Measurements from ENCODE around the gene NUDT21. TPM values are rescaled to one million over a fixed set of nuclear protein-coding genes. Genes with fewer than 3 reads are reported as not detected.

NUDT21 gene
- total RNA-seq, 1 experiment from 2014 or later = 218 TPM

DNA sequence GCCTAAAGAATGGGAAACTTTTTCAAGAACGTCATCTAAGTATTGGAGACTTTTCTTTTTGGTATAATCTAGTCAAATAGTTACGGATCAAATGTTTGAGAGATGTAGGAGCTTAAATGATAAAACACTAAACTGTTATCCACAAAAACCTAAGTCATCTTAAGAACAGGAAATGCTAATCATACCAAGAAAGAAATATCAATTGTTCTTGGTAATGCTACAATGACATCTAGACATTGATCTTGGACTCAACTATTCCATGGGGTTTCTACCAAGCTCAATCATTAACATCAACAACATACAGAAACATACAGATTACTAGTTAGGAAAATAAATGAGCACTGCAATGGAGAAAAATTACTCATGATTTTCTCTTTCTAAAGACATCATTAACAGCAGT lies 3.8 kb downstream of the NUDT21 start:
- DNase-seq (ENCODE audit: low read depth, low spot score) (no peak), ATAC-seq (no peak)
- intact Hi-C loops (cut with micrococcal nuclease) = no loop called here
- ChIA-PET RAD21 (ENCODE audit: low non-redundant PET in 1 of 2, low total read pairs in 2 of 2, uncharacterized antibody in 2 of 2, unreplicated experiment in 2 of 2) (no interaction called here), POLR2A (no interaction called here), CTCF (no interaction called here)
- BruUV-seq (replicated peaks) = no TSS peak
- Histone ChIP-seq H3K36me3 (ENCODE audit: control insufficient read depth in 1 of 2, insufficient read depth in 2 of 2, low read length in 2 of 2) (peaks cover 22 to 26% of the 10 kb centered on the region in 2 experiments; a peak in 3 of 4 replicates), H3K9me2 (ENCODE audit: insufficient read depth) (no peaks in the 10 kb centered on the region), H3K27me3 (ENCODE audit: insufficient read depth, low read length) (no peaks in the 10 kb centered on the region), H3K9ac (ENCODE audit: low read length) (no peak overlapping the region), H3K4me1 (ENCODE audit: control insufficient read depth in 1 of 2, insufficient read depth in 2 of 2, low read length in 2 of 2) (peaks cover 17 to 33% of the 10 kb centered on the region in 2 experiments), H3K9me3 (ENCODE audit: control insufficient read depth in 1 of 2, insufficient read depth in 1 of 2, low read depth in 1 of 2, low read length in 2 of 2) (no peaks in the 10 kb centered on the region), H3K4me3 (replicated peaks in 1 of 2; ENCODE audit: low read depth in 1 of 2, low read length in 2 of 2) (no peak overlapping the region), H3K4me2 (ENCODE audit: low read length) (no peak overlapping the region), H3K79me2 (ENCODE audit: insufficient read depth, low read length) (peaks cover 89% of the 10 kb centered on the region), H3K27ac (ENCODE audit: low read depth, low read length) (no peak overlapping the region), H2AFZ (ENCODE audit: low read depth, low read length, poor library complexity, severe bottlenecking) (no peak overlapping the region), H4K20me1 (ENCODE audit: insufficient read depth) (peaks cover 5% of the 10 kb centered on the region; the same call in 1 of the 2 replicates)
- TF ChIP-seq, protein P1, sequence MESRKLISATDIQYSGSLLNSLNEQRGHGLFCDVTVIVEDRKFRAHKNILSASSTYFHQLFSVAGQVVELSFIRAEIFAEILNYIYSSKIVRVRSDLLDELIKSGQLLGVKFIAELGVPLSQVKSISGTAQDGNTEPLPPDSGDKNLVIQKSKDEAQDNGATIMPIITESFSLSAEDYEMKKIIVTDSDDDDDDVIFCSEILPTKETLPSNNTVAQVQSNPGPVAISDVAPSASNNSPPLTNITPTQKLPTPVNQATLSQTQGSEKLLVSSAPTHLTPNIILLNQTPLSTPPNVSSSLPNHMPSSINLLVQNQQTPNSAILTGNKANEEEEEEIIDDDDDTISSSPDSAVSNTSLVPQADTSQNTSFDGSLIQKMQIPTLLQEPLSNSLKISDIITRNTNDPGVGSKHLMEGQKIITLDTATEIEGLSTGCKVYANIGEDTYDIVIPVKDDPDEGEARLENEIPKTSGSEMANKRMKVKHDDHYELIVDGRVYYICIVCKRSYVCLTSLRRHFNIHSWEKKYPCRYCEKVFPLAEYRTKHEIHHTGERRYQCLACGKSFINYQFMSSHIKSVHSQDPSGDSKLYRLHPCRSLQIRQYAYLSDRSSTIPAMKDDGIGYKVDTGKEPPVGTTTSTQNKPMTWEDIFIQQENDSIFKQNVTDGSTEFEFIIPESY (IDR thresholded peaks at IDR 0.05; ENCODE audit: extremely low read depth, insufficient replicate concordance, low read length) = no peak
- TF ChIP-seq ZFX (IDR thresholded peaks at IDR 0.05) (no peak), SP1 (IDR thresholded peaks at IDR 0.05; ENCODE audit: low read depth) (no peak), RAD21 (IDR thresholded peaks at IDR 0.05; ENCODE audit: low read depth) (no peak)

DNA sequence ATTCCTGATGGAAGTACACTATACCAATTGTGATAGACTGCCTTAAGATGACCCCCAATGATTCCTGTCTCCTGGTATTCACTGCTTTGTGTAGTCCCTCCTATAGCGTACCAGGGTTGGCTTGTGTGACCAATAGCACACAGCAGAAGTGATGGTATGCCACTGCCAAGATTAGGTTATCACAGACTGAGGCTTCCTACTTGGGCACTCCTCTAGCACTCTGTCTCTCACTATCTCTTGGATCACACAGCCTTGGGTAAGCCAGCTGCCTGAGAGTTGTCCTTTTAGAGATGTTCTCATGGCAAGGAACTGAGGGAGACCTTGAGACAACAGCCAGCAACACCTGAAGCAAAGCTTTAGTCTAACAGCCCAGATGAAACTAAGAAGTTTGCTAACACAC lies 13.1 kb downstream of the NUDT21 start:
- ChIA-PET RAD21 (ENCODE audit: low non-redundant PET in 1 of 2, low total read pairs in 2 of 2, uncharacterized antibody in 2 of 2, unreplicated experiment in 2 of 2) (no interaction called here), POLR2A (no interaction called here), CTCF (no interaction called here)
- Histone ChIP-seq H3K9me2 (ENCODE audit: insufficient read depth) (no peaks in the 10 kb centered on the region), H3K4me1 (ENCODE audit: control insufficient read depth in 1 of 2, insufficient read depth in 2 of 2, low read length in 2 of 2) (no peaks in the 10 kb centered on the region), H3K4me2 (ENCODE audit: low read length) (no peak overlapping the region), H3K9me3 (ENCODE audit: control insufficient read depth in 1 of 2, insufficient read depth in 1 of 2, low read depth in 1 of 2, low read length in 2 of 2) (no peaks in the 10 kb centered on the region), H3K79me2 (ENCODE audit: insufficient read depth, low read length) (peaks cover 27% of the 10 kb centered on the region), H3K27me3 (ENCODE audit: insufficient read depth, low read length) (no peaks in the 10 kb centered on the region), H3K4me3 (replicated peaks in 1 of 2; ENCODE audit: low read depth in 1 of 2, low read length in 2 of 2) (no peak overlapping the region), H3K36me3 (ENCODE audit: control insufficient read depth in 1 of 2, insufficient read depth in 2 of 2, low read length in 2 of 2) (peaks cover 32 to 44% of the 10 kb centered on the region in 2 experiments), H3K27ac (ENCODE audit: low read depth, low read length) (no peak overlapping the region), H3K9ac (ENCODE audit: low read length) (no peak overlapping the region), H4K20me1 (ENCODE audit: insufficient read depth) (no peaks in the 10 kb centered on the region), H2AFZ (ENCODE audit: low read depth, low read length, poor library complexity, severe bottlenecking) (no peak overlapping the region)
- TF ChIP-seq ZNF274 (IDR thresholded peaks at IDR 0.05; ENCODE audit: low read depth, low read length) (no peak), ELF1 (IDR thresholded peaks at IDR 0.05; ENCODE audit: borderline replicate concordance, low read depth) (no peak), SIN3A (IDR thresholded peaks at IDR 0.05; ENCODE audit: low read depth) (no peak), TCF7L2 (IDR thresholded peaks at IDR 0.05; ENCODE audit: borderline replicate concordance, extremely low read depth, insufficient read depth, insufficient read length) (no peak), SRF (IDR thresholded peaks at IDR 0.05; ENCODE audit: low read depth) (no peak), ZFX (IDR thresholded peaks at IDR 0.05) (no peak)
- TF ChIP-seq, protein P2, sequence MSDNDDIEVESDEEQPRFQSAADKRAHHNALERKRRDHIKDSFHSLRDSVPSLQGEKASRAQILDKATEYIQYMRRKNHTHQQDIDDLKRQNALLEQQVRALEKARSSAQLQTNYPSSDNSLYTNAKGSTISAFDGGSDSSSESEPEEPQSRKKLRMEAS (IDR thresholded peaks at IDR 0.05) = no peak
- TF ChIP-seq, protein P3, sequence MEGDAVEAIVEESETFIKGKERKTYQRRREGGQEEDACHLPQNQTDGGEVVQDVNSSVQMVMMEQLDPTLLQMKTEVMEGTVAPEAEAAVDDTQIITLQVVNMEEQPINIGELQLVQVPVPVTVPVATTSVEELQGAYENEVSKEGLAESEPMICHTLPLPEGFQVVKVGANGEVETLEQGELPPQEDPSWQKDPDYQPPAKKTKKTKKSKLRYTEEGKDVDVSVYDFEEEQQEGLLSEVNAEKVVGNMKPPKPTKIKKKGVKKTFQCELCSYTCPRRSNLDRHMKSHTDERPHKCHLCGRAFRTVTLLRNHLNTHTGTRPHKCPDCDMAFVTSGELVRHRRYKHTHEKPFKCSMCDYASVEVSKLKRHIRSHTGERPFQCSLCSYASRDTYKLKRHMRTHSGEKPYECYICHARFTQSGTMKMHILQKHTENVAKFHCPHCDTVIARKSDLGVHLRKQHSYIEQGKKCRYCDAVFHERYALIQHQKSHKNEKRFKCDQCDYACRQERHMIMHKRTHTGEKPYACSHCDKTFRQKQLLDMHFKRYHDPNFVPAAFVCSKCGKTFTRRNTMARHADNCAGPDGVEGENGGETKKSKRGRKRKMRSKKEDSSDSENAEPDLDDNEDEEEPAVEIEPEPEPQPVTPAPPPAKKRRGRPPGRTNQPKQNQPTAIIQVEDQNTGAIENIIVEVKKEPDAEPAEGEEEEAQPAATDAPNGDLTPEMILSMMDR (IDR thresholded peaks at IDR 0.05 in 2 of 3, conservative IDR thresholded peaks at IDR 0.05 in 1 of 3; ENCODE audit: borderline replicate concordance in 1 of 3, insufficient read depth in 1 of 3, low read depth in 2 of 3, low read length in 2 of 3) = no peak
- TF ChIP-seq, protein P4, sequence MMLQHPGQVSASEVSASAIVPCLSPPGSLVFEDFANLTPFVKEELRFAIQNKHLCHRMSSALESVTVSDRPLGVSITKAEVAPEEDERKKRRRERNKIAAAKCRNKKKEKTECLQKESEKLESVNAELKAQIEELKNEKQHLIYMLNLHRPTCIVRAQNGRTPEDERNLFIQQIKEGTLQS (IDR thresholded peaks at IDR 0.05) = no peak
- ATAC-seq (no peak), DNase-seq (ENCODE audit: low read depth, low spot score) (no peak)
- intact Hi-C loops (cut with micrococcal nuclease) = no loop called here
- BruUV-seq (replicated peaks) = no TSS peak

Data from HCT116 (cell line).